Measurements from ENCODE around the gene ANAPC13. TPM values are rescaled to one million over a fixed set of nuclear protein-coding genes. Genes with fewer than 3 reads are reported as not detected.

ANAPC13 gene
- total RNA-seq, 2 donors from 2014 or later = 52.2 to 66.2 TPM

DNA sequence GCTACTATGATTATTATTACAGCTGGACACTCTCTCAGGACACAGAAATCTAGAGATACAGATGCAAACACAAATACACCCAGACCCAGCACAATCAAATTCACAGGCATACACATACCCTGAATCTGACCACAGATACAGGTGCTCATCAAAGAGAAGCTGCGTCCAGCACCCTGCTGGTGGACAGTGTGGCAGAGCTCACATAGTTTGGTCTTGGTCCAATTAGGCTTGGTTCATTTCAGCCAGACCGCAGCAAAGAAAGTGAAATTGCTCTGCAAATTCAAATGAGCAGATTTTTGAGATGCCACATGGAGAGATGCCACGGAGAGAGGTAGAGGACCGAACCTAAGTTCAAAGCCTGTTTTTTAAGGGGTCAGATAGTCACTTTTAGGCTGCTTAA is 55.6 kb downstream of the ANAPC13 start:
- Histone ChIP-seq H3K4me3 (no peak overlapping the region), H3K9me3 (no peaks in the 10 kb centered on the region), H3K27ac (no peak overlapping the region), H3K4me1 (ENCODE audit: control insufficient read depth in 1 of 2, low read depth in 2 of 2) (no peaks in the 10 kb centered on the region), H3K27me3 (replicated peaks; ENCODE audit: insufficient read depth) (no peaks in the 10 kb centered on the region), H3K36me3 (no peaks in the 10 kb centered on the region)
- no peak for DNase-seq (ENCODE audit: low spot score)
- ATAC-seq (ENCODE audit: insufficient number of reproducible peaks, low FRiP score, low read depth) = no peak
- TF ChIP-seq, protein P1, sequence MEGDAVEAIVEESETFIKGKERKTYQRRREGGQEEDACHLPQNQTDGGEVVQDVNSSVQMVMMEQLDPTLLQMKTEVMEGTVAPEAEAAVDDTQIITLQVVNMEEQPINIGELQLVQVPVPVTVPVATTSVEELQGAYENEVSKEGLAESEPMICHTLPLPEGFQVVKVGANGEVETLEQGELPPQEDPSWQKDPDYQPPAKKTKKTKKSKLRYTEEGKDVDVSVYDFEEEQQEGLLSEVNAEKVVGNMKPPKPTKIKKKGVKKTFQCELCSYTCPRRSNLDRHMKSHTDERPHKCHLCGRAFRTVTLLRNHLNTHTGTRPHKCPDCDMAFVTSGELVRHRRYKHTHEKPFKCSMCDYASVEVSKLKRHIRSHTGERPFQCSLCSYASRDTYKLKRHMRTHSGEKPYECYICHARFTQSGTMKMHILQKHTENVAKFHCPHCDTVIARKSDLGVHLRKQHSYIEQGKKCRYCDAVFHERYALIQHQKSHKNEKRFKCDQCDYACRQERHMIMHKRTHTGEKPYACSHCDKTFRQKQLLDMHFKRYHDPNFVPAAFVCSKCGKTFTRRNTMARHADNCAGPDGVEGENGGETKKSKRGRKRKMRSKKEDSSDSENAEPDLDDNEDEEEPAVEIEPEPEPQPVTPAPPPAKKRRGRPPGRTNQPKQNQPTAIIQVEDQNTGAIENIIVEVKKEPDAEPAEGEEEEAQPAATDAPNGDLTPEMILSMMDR (IDR thresholded peaks at IDR 0.05) = no peak

DNA sequence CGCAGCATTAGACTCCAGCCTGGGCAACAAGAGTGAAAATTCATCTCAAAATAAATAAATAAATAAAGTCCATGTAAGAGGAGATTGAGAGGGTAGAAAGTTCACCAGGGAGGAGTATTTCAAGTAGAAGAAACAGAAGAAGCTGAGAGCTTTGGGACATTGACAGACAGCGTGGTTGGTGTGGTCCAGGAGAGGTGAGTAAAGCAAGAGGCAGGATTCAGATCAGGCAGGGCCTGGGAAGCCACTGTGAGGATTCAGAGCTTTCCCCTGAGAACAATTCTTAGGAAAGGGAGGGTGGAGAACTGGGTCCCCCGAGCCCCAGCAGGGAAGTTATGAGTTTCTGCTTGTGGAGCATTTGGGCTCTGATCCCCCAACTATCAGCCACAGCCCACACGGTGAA is 57.4 kb downstream of the ANAPC13 start:
- ATAC-seq (ENCODE audit: insufficient number of reproducible peaks, low FRiP score, low read depth) = no peak
- Histone ChIP-seq H3K4me1 (ENCODE audit: control insufficient read depth in 1 of 2, low read depth in 2 of 2) (no peaks in the 10 kb centered on the region), H3K4me3 (no peak overlapping the region), H3K27ac (no peak overlapping the region), H3K27me3 (replicated peaks; ENCODE audit: insufficient read depth) (no peaks in the 10 kb centered on the region), H3K9me3 (no peaks in the 10 kb centered on the region), H3K36me3 (no peaks in the 10 kb centered on the region)
- DNase-seq (ENCODE audit: low spot score) = no peak
- TF ChIP-seq, protein P1 (IDR thresholded peaks at IDR 0.05) = no peak

Other genes with a start within 250 kb of the ANAPC13 start
- 10 to 100 TPM; 50.9 to 74.1 TPM for gene RYK, start 235.1 kb downstream of the ANAPC13 start, total RNA-seq
- 100 to 1,000 TPM in 1 of 2 donors, 10 to 100 TPM in 1; 62.4 to 161 TPM for gene AMOTL2, start 111.5 kb downstream of the ANAPC13 start, total RNA-seq
- 10 to 100 TPM; 20.4 to 28.3 TPM for gene CEP63, start 72 bp upstream of the ANAPC13 start, total RNA-seq
- 1 to 10 TPM; 1.3 to 2.6 TPM for gene KY, start 165.0 kb upstream of the ANAPC13 start, total RNA-seq